Dedifferentiated amniotic fluid mesenchymal stem cell (primary cell): ENCODE measurements around the gene RSPRY1.

Experiments
- DNase-seq: peaks from one replicate; pipeline ENCODE4 v3.0.0-alpha.2; 2016; ENCODE audit errors: extremely low spot score

Gene RSPRY1

GRCh38 chr16:57185945-57186871 lies at the start of gene RSPRY1, which contains the start of gene PSME3IP1:
TSS of gene RSPRY1 (plus strand) at chr16:57186329. CDS start at chr16:57204659, 18,330 bp downstream.
TSS of gene PSME3IP1 (minus strand) at chr16:57186039. CDS start at chr16:57173854, 12,185 bp downstream.
- peak; percentile 99 for DNase-seq

GRCh38 chr16:57137043-57137442 lies 49.1 kb upstream of the RSPRY1 start:
- no peak for DNase-seq

GRCh38 chr16:57137566-57138273 lies 48.4 kb upstream of the RSPRY1 start:
- DNase-seq = no peak

- no peak for DNase-seq
These were observed 47.7 kb upstream of the RSPRY1 start for GRCh38 chr16:57138281-57138935.

- no peak for DNase-seq
These were observed 45.0 kb upstream of the RSPRY1 start for GRCh38 chr16:57140931-57141668.

GRCh38 chr16:57141822-57142631 lies 44.1 kb upstream of the RSPRY1 start:
- no peak for DNase-seq

- no peak for DNase-seq
These were observed 42.8 kb upstream of the RSPRY1 start for GRCh38 chr16:57143149-57143921.

- DNase-seq = no peak
These were observed 42.1 kb upstream of the RSPRY1 start for GRCh38 chr16:57144027-57144426.

GRCh38 chr16:57145046-57146021 lies 40.8 kb upstream of the RSPRY1 start:
- no peak for DNase-seq

- DNase-seq = no peak
These were observed 40.0 kb upstream of the RSPRY1 start for GRCh38 chr16:57146040-57146647.

GRCh38 chr16:57146735-57147134 lies 39.4 kb upstream of the RSPRY1 start:
- no peak for DNase-seq

- DNase-seq = no peak
These were observed 38.5 kb upstream of the RSPRY1 start for GRCh38 chr16:57147381-57148221.

GRCh38 chr16:57148481-57148880 lies 37.6 kb upstream of the RSPRY1 start:
- no peak for DNase-seq

- no peak for DNase-seq
These were observed 36.7 kb upstream of the RSPRY1 start for GRCh38 chr16:57149391-57149790.

GRCh38 chr16:57150682-57151330 lies 35.3 kb upstream of the RSPRY1 start:
- DNase-seq = no peak

- no peak for DNase-seq
These were observed 34.8 kb upstream of the RSPRY1 start for GRCh38 chr16:57151369-57151768.
